ENCODE measurements around the gene ATE1.
A peak's percentile ranks its signal among the peaks of the same experiment; 100 is the strongest.
"Not testable (repeated sequence)": the region's sequence is repeated elsewhere in the genome, so short reads cannot be mapped to it uniquely, and the experiment has no call there.

Gene ATE1

DNA sequence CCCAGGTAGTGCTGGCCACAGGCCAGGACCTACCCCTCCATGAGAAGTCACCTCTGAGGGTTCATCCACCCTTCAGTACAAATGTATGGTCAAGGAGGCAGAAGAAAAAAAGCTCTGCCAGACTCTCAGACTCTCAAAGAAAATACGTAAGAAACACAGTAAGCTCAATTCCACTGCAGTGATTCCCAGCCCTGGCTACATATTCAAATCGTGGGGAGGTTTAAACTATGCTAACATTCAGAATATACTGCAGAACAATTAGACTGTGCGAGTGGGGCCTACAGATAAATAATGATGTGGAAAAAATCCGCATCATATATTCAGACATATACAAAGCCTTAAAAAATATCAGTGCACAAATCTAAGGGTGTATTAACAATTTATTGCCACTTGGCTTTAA, 162.6 kb downstream of the ATE1 start:
- TF ChIP-seq, protein P1, sequence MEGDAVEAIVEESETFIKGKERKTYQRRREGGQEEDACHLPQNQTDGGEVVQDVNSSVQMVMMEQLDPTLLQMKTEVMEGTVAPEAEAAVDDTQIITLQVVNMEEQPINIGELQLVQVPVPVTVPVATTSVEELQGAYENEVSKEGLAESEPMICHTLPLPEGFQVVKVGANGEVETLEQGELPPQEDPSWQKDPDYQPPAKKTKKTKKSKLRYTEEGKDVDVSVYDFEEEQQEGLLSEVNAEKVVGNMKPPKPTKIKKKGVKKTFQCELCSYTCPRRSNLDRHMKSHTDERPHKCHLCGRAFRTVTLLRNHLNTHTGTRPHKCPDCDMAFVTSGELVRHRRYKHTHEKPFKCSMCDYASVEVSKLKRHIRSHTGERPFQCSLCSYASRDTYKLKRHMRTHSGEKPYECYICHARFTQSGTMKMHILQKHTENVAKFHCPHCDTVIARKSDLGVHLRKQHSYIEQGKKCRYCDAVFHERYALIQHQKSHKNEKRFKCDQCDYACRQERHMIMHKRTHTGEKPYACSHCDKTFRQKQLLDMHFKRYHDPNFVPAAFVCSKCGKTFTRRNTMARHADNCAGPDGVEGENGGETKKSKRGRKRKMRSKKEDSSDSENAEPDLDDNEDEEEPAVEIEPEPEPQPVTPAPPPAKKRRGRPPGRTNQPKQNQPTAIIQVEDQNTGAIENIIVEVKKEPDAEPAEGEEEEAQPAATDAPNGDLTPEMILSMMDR (IDR thresholded peaks at IDR 0.05; ENCODE audit: low read depth, low read length) = no peak
- DNase-seq (ENCODE audit: low read depth, low spot score) = no peak
- H3K4me3 ChIP-seq (ENCODE audit: low read depth, low read length) = no peak overlapping the region
- in situ Hi-C loops (cut with HindIII; ENCODE audit: low sequenced_read_pairs) = no loop called here

DNA sequence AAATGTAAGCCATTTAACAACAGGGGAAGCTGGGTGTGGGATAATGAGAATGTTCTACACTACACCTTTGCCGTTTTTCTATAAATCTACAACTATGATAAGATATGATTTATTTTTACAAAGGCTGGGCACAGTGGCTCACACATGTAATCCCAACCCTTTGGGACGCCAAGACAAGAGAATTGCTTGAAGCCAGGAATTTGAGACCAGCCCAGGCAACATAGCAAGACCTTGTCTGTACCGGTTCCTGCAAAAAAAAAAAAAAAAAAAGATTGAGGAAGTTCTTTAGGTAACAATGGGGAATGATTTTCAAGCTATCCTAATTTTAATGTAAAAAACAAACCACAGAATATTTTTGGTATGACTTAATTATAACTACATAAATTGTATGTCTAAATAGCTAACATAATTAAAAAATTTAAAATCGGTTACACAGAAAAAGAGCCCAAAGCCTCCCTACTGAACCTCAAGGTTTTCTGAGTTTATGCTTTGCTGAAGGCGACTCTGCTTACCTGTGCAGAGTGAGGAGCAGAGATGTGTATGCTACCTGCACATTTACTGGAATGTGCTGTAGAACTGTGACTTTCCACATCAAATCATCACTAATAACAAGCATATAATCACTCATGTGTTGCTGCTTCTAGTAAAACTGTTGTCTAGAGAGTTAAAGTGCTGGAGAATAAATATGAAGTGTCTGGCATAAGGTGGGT, 163.4 kb downstream of the ATE1 start:
- in situ Hi-C loops (cut with HindIII; ENCODE audit: low sequenced_read_pairs) = no loop called here
- TF ChIP-seq, protein P1 (IDR thresholded peaks at IDR 0.05; ENCODE audit: low read depth, low read length) = no peak
- DNase-seq (ENCODE audit: low read depth, low spot score) = no peak
- H3K4me3 ChIP-seq (ENCODE audit: low read depth, low read length) = no peak overlapping the region

DNA sequence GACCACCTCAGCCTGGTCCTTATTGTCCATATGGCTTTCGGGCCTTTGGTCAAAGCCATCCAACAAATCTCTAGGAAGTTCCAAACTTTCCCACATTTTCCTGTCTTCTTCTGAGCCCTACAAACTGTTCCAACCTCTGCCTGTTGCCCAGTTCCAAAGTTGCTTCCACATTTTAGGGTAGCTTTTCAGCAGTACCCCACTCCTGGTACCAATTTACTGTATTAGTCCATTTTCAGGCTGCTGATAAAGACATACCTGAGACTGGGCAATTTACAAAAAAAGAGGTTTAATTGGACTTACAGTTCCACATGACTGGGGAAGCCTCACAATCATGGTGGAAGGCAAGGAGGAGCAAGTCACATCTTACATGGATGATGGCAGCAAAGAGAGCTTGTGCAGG, 170.6 kb downstream of the ATE1 start:
- in situ Hi-C loops (cut with HindIII; ENCODE audit: low sequenced_read_pairs); H3K4me3 ChIP-seq (ENCODE audit: low read depth, low read length); DNase-seq (ENCODE audit: low read depth, low spot score): not testable (repeated sequence)

DNA sequence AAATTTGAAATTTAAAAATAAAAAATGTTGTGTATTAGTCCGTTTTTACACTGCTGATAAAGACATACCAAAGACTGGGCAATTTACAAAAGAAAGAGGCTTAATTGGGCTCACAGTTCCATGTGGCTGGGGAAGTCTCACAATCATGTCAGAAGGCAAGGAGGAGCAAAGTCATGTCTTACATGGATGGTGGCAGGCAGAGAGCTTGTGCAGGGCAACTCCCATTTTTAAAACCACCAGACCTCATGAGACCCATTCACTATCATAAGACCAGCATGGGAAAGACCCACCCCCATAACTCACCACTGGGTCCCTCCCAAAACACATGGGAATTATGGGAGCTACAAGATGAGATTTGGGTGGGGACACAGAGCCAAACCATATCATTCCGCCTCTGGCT, 172.3 kb downstream of the ATE1 start:
- in situ Hi-C loops (cut with HindIII; ENCODE audit: low sequenced_read_pairs); DNase-seq (ENCODE audit: low read depth, low spot score); H3K4me3 ChIP-seq (ENCODE audit: low read depth, low read length): not testable (repeated sequence)

DNA sequence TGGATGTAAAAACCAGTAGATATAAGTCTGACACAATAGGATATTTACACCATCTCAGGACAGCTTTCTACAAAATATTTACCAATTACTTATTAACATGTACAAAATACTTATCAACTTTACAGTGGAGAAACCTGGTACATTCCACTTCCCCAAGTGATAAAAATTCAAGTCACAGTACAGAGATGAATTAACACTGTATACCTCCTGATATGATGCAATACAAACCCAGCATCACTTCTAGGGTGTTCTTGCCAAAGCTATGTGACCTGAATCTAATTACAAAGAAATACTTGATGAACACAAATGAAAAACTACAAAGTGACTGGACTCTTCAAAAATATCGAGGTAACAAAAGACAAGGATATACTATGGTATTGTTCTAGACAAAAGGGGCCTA, 173.2 kb downstream of the ATE1 start:
- DNase-seq (ENCODE audit: low read depth, low spot score) = no peak
- H3K4me3 ChIP-seq (ENCODE audit: low read depth, low read length) = no peak overlapping the region
- TF ChIP-seq, protein P1 (IDR thresholded peaks at IDR 0.05; ENCODE audit: low read depth, low read length) = no peak
- in situ Hi-C loops (cut with HindIII; ENCODE audit: low sequenced_read_pairs) = no loop called here

DNA sequence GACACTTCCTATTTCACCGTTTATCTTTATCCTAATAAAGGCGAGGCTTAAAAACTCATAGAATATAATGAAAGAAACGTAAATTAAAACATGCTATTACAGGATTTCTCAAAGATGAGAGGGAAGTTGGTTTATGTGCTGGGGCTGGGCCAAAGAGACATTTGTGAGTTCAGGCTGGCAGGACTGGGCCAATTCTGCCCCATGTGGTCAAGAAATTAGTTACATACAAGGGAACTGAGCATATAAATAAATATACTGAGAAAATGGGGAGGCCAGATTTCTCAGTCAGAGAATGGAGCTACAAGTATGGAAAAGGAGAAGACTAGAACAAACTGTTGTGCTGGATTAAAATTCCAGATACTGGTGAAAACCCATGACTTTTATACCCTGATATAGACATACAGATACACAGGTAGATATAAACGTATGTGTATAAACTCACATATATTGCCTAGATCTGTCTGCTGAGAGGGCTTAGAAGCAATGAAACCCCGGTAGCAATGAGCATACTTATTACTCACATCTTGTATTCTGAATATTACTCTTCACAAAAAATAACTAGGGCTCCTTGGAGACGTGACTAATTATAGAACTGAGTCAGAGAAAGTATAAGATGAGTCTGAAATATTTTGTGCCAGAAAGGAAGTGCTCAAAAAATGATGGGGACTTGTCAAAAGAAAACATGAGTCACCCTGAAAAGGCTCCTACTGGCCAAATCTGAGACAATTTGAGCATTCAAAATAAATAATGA, 173.9 kb downstream of the ATE1 start:
- TF ChIP-seq, protein P1 (IDR thresholded peaks at IDR 0.05; ENCODE audit: low read depth, low read length) = peak; percentile 31
- in situ Hi-C loops (cut with HindIII; ENCODE audit: low sequenced_read_pairs) = no loop called here
- DNase-seq (ENCODE audit: low read depth, low spot score) = peak; percentile 84
- H3K4me3 ChIP-seq (ENCODE audit: low read depth, low read length) = no peak overlapping the region

DNA sequence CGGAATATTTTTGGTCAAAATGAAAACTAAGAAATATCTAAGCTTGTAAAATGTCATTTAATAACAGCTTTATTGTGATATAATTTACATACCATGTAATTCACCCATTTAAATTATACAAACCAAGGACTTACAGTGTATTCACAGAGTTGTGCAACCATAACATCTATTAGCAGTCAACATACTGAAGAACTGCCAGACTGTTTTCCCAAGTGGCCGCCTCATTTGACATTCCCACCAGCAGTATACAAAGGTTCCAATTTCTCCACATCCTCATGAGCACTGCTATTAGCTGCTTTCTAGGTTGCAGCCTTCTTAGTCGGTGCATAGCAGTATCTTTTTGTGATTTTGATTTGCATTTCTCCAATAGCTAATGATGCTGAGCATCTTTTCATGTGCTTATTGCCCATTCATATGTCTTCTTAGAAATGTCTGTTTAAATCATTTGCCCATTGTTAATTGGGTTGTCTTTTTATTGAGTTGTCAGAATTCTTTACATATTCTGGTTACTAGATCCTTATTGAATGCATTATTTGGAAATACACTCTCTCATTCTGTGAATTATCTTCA, 176.6 kb downstream of the ATE1 start:
- TF ChIP-seq, protein P1 (IDR thresholded peaks at IDR 0.05; ENCODE audit: low read depth, low read length) = no peak
- H3K4me3 ChIP-seq (ENCODE audit: low read depth, low read length) = no peak overlapping the region
- no peak for DNase-seq (ENCODE audit: low read depth, low spot score)
- in situ Hi-C loops (cut with HindIII; ENCODE audit: low sequenced_read_pairs) = no loop called here

All from astrocyte of the spinal cord (primary cell).